Mucosa of stomach (tissue), 1 donor: Measurements from ENCODE around the gene SERPINB13.

ENCODE experiments used
- H3K27me3 ChIP-seq: one replicate; pipeline ENCODE4 v1.7.0; 2013; ENCODE audit warnings: mild to moderate bottlenecking, low read length; ENCODE audit not compliant: control insufficient read depth, insufficient read depth
- H3K36me3 ChIP-seq: one replicate; pipeline ENCODE4 v1.7.0; 2013; ENCODE audit warnings: low read length; ENCODE audit not compliant: control insufficient read depth, insufficient read depth
- H3K4me1 ChIP-seq: one replicate; pipeline ENCODE4 v1.7.0; 2013; ENCODE audit warnings: mild to moderate bottlenecking, low read length; ENCODE audit not compliant: control insufficient read depth, insufficient read depth
- H3K4me3 ChIP-seq: one replicate; pipeline ENCODE4 v1.7.0; 2013; ENCODE audit warnings: low read length
- H3K9ac ChIP-seq: one replicate; pipeline ENCODE4 v1.7.0; 2013; ENCODE audit warnings: mild to moderate bottlenecking, low read length, moderate library complexity
- H3K9me3 ChIP-seq: one replicate; pipeline ENCODE4 v1.7.0; 2013; ENCODE audit warnings: mild to moderate bottlenecking, low read length, moderate library complexity; ENCODE audit not compliant: control insufficient read depth
- donor health status: Pancreatic carcinoma.

SERPINB13 gene

DNA sequence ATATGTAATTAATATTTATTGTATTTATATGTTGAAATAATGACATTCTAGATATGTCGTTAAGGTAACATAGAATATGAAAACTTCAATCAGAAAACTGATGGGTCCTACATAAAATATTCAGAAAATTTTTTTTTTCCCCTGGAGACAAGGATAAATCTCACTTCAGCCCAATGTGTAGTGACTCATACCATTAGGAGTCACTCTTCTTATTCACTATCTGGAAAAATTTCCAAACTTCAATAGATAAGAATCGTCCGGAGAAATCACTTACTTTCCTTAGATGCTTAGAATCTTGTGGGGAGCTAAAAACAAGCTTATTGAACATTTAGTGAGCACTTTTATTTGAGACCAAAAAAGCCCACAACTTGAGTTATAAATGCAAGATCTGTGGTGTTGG, 4.6 kb downstream of the SERPINB13 start:
- Histone ChIP-seq H3K4me3 (no peak overlapping the region), H3K9ac (no peak overlapping the region), H3K4me1 (no peaks in the 10 kb centered on the region), H3K27me3 (no peaks in the 10 kb centered on the region), H3K36me3 (no peaks in the 10 kb centered on the region), H3K9me3 (no peaks in the 10 kb centered on the region)

- H3K4me3 ChIP-seq: no peak overlapping the region
- H3K36me3 ChIP-seq: no peaks in the 10 kb centered on the region
- H3K4me1 ChIP-seq: no peaks in the 10 kb centered on the region
- H3K9me3 ChIP-seq: no peaks in the 10 kb centered on the region
- H3K27me3 ChIP-seq: no peaks in the 10 kb centered on the region
- H3K9ac ChIP-seq: no peak overlapping the region
Measured at GRCh38 chr18:63592471-63592870, 5.3 kb downstream of the SERPINB13 start.

- Histone ChIP-seq H3K4me3 (no peak overlapping the region), H3K9ac (no peak overlapping the region), H3K27me3 (no peaks in the 10 kb centered on the region), H3K4me1 (no peaks in the 10 kb centered on the region), H3K9me3 (no peaks in the 10 kb centered on the region), H3K36me3 (no peaks in the 10 kb centered on the region)
Measured at GRCh38 chr18:63596964-63597363, 9.8 kb downstream of the SERPINB13 start.

DNA sequence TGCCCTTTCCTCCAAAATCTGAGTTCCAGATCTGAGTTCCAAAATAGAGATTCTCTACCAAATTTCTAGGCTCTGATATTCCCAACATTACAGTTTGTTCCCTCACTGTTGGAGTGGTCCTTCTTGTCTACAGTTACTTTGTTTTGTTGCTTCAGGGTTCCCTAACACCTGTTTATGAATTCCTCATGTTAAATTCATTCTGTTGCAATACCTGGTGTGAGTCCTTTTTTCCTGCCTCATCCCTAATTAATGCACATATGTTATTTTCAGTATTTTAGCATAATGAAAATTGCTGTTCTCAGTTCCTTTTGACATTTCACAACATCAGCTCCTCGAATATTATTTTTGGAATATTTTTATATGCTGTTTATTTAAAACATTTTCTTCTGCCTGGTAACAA, 16.2 kb downstream of the SERPINB13 start:
- Histone ChIP-seq H3K4me1 (no peaks in the 10 kb centered on the region), H3K9me3 (no peaks in the 10 kb centered on the region), H3K4me3 (no peak overlapping the region), H3K36me3 (no peaks in the 10 kb centered on the region), H3K27me3 (peaks cover 4% of the 10 kb centered on the region), H3K9ac (no peak overlapping the region)

- no peak overlapping the region for H3K9ac ChIP-seq
- H3K9me3 ChIP-seq: no peaks in the 10 kb centered on the region
- H3K4me3 ChIP-seq: no peak overlapping the region
- no peaks in the 10 kb centered on the region for H3K4me1 ChIP-seq
- peaks cover 4% of the 10 kb centered on the region for H3K27me3 ChIP-seq
- no peaks in the 10 kb centered on the region for H3K36me3 ChIP-seq
Measured at GRCh38 chr18:63603772-63604171, 16.6 kb downstream of the SERPINB13 start.

DNA sequence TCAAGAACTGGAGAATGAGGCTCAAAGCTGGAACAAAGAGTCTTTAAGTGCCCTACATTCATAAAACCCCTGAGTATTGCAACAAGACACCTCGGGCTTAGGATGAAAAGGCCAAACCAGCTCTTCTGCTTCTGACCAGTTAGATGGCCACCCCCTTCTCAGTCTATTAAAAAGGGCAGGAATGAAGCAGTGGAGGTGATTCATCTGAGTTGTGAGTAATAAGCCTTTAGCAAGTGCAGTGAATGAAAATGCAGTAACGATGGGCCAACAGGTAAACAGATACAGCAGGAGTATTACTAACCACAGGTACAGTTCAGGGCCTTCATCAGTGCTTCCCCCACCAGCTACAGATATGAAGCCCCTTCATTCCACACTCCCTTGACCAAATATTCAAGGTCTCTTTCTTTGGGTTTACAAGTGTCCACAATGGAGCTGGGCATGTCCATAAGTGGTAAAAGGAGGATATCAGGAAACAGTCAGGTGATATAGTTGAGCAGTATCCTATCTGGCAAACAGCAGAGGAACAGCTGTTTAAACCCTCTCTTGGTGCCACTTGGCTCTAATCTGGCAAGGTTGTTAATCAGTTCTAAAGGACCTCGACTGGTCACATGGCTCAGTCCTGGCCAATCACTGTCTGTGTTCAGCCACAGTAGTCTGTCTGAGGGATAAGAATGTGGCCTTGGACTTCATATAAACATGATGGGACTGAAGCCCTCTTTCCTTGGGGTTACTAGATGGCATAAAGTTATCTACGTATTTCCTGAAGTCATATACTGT, 17.8 kb downstream of the SERPINB13 start:
- Histone ChIP-seq H3K9me3 (no peaks in the 10 kb centered on the region), H3K4me1 (no peaks in the 10 kb centered on the region), H3K4me3 (no peak overlapping the region), H3K36me3 (no peaks in the 10 kb centered on the region), H3K27me3 (peaks cover 4% of the 10 kb centered on the region), H3K9ac (no peak overlapping the region)

- H3K9me3 ChIP-seq: no peaks in the 10 kb centered on the region
- no peaks in the 10 kb centered on the region for H3K36me3 ChIP-seq
- peaks cover 4% of the 10 kb centered on the region for H3K27me3 ChIP-seq
- no peak overlapping the region for H3K4me3 ChIP-seq
- no peak overlapping the region for H3K9ac ChIP-seq
- no peaks in the 10 kb centered on the region for H3K4me1 ChIP-seq
Measured at GRCh38 chr18:63606526-63606925, 19.4 kb downstream of the SERPINB13 start.

- Histone ChIP-seq H3K9me3 (no peaks in the 10 kb centered on the region), H3K27me3 (no peaks in the 10 kb centered on the region), H3K4me3 (no peak overlapping the region), H3K9ac (no peak overlapping the region), H3K36me3 (no peaks in the 10 kb centered on the region), H3K4me1 (no peaks in the 10 kb centered on the region)
Measured at GRCh38 chr18:63613420-63613819, 26.3 kb downstream of the SERPINB13 start.

GRCh38 chr18:63617049-63617914, 30.1 kb downstream of the SERPINB13 start:
- no peaks in the 10 kb centered on the region for H3K4me1 ChIP-seq
- H3K27me3 ChIP-seq: no peaks in the 10 kb centered on the region
- no peaks in the 10 kb centered on the region for H3K36me3 ChIP-seq
- no peak overlapping the region for H3K4me3 ChIP-seq
- H3K9me3 ChIP-seq: no peaks in the 10 kb centered on the region
- H3K9ac ChIP-seq: no peak overlapping the region

GRCh38 chr18:63617915-63618234, 30.7 kb downstream of the SERPINB13 start:
- Histone ChIP-seq H3K27me3 (no peaks in the 10 kb centered on the region), H3K9me3 (no peaks in the 10 kb centered on the region), H3K4me1 (no peaks in the 10 kb centered on the region), H3K36me3 (no peaks in the 10 kb centered on the region), H3K9ac (no peak overlapping the region), H3K4me3 (no peak overlapping the region)

DNA sequence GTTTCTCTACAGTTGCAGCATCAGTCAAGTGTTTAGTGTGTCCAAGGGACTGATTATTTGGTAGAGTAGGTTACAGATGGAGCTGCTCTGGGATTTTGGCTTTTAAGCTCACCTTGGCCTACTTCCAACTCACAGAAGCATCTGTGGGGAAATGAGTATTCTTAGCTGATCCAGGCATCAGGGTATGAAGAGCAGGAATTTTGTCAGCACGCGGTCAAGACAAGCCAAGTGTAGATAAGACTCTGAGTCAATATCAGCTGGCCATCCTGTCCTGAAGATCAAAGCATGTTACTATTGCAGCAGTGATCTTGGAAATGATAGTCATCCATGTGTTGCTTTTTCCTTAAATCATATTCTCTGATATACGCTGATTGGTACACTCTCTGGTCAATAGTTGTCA, 32.5 kb downstream of the SERPINB13 start:
- H3K9ac ChIP-seq: no peak overlapping the region
- no peaks in the 10 kb centered on the region for H3K9me3 ChIP-seq
- no peaks in the 10 kb centered on the region for H3K36me3 ChIP-seq
- no peaks in the 10 kb centered on the region for H3K27me3 ChIP-seq
- H3K4me3 ChIP-seq: no peak overlapping the region
- H3K4me1 ChIP-seq: no peaks in the 10 kb centered on the region

DNA sequence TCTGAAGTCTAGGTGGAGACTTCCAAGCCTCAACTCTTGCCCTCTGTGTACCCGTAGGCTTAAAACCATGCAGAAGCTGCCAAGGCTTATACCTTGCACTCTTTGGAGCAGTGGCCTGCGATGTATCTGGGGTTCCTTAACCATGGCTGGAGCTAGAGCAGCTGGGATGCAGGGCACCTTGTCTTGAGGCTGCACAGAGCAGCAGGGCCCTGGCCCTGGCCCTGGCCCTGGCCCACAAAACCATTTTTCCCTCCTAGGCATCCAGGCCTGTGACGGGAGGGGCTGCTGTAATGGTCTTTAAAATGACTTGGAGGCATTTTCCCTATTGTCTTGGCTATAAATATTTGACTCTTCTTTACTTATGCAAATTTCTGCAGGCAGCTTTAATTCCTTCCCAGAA, 37.7 kb downstream of the SERPINB13 start:
- Histone ChIP-seq H3K9ac (no peak overlapping the region), H3K9me3 (no peaks in the 10 kb centered on the region), H3K36me3 (no peaks in the 10 kb centered on the region), H3K4me3 (no peak overlapping the region), H3K4me1 (no peaks in the 10 kb centered on the region), H3K27me3 (no peaks in the 10 kb centered on the region)
